IPS DF 4.7 (cell line): ENCODE results near the gene TEX2.
A peak's percentile ranks its signal among the peaks of the same experiment; 100 is the strongest.
"Not testable (repeated sequence)": the region's sequence is repeated elsewhere in the genome, so short reads cannot be mapped to it uniquely, and the experiment has no call there.

Experiments used
- DNase-seq: peaks from one replicate; pipeline ENCODE4 v3.0.0-alpha.2; 2013; ENCODE audit warnings: low spot score; ENCODE audit errors: extremely low read depth

The TEX2 gene

DNA sequence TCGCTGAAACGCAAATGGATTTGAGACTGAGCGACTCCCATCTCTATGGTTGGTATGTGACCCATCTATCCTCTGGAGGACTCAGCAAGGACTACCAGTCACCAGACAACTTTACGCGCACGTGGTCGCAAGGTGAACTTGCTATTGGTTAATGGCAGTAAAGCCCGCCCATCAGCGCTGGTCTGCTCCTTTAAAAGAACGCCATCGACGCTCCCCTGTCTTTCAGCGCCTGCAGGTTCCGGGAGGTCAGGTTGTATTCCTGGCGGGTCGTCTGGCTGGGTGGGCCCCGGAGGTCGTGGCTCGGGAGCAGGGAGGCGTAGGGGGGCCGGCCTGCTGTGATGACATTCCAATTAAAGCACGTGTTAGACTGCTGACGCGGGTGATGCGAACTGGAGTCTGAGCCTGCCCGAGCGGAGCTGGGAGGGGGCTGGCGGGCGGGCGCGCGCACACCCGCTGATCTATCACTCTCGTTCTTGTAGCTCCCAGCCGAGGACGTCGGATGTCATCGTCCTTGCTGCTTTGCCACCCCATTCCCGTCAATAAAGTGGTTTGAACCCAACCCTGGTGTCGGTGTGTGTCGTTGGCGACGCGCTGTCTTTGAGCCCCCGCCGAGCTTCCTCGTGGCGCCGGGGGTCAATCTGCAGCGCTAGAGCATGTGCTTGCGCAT lies 117.2 kb downstream of the TEX2 start:
- DNase-seq = peak; percentile 98

- no peak for DNase-seq
These were observed 117.7 kb downstream of the TEX2 start for GRCh38 chr17:64145375-64145750.

DNA sequence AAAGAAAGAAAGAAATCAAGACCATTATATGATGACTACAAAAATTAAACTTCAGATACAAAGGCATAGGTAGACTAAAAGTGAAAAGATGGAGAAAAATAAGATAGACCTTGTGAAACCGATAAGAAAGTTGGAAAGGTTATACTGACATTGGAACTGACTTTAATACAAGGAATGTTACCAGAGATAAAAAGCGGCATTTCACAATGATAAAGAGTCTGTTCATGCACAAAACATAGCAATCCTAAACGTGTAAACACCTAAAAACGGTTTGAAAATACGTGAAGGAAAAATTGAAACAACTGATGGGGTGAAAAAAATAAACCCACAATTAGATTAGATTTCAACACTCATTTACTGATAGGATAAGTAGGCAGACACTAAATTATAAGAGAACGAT lies 123.5 kb downstream of the TEX2 start:
- no peak for DNase-seq

GRCh38 chr17:64138441-64138840 lies 124.6 kb downstream of the TEX2 start:
- DNase-seq = no peak

DNA sequence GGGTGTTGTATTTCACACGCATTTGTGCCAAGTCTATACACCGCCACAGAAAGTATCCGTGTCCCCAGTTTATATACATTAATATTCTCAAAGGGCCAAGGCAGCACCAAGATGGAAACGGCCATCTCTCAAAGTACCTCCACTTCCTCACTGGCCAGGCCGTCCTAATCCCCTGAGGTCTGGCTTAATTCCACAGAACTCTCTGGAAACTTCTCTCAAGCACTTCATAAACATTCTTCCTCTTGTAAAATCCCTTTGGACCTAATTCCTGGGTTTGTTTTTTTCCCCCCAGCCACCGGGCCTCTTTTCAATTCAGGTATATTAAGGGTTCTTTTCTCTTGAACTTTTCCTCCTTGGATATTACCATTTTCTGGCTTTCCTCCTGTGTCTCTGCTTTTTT lies 128.1 kb downstream of the TEX2 start:
- DNase-seq = no peak

GRCh38 chr17:64134216-64134970 lies 128.7 kb downstream of the TEX2 start:
- no peak for DNase-seq

GRCh38 chr17:64133546-64134215 lies 129.4 kb downstream of the TEX2 start:
- no peak for DNase-seq

GRCh38 chr17:64131606-64132270 lies 131.3 kb downstream of the TEX2 start:
- DNase-seq = no peak

DNA sequence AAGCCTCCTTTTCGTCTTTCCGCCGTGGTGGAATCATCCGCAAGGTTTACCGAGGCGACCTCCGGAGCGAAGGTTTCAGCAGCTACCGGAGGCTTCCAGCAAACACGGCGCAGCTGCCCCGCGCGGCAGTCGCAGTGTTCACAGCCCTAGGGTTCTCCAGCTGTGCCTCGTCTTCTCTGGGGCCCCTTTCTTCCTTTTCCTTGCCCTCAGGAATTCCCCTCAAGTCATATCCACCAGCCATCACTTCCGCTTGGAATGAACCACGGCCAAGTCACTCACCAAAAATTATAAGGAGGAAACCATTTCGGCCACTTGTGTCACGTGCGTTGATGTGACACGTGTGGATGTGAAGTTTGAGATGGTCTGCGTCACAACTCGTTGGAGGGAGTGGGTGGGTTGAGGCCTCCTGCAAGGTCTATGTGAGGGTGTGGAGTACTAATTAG lies 132.5 kb downstream of the TEX2 start:
- no peak for DNase-seq

DNA sequence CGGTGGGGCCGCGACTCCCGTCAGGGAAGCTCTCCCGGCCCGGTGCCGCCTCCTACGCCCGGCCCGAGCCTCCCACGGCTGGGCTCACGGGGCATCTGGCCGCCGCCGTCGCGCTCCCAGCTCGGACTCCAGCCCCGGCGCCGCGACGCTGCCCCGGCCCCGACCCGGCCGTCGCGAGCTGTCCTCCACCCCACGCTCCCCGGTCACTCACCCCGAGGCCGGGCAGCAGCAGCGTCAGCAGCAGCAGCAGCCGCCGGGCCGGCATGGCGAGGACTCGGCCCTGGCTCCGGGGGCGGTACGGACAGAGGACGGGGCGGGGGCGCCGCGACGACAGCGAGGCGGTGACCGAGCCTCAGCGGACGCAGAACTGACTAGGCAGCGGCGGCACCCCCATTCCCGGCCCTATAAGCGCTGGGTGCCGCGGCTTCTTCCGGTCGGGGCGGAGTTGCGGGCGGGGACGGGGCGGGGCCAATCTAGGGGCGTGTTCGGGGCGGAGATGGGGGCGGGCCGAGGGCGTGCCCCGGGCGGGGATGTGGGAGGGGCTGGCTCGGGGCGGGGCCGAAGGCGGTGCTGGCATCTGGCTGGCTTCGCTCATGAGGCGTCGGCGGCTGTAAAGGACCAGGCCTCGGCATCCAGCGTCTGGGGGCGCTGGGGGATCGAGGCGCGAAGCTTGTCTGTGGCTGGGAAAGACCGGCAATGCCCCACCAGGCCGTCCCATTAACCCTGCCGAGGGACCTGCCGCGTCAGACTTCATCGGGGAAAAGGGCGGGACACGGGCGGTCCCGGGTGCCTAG lies 133.1 kb downstream of the TEX2 start, which contains the start of gene ERN1:
TSS of gene ERN1 (minus strand) at position 380 of the 794 bp plus-strand sequence. CDS start at position 265, 115 bp downstream.
- no peak for DNase-seq

DNA sequence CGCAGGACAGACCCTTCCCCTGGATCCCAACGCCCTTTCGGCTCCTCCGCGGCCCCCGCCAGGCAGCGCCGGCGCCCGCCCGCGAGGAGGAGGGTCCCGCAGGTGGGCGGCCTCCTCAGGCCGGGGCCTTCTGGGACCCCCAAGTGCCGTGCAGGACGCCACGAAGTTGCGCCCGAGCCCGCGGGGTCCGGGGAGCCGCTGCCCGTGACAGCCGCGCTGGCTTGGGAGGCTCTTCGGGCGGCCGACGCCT lies 133.6 kb downstream of the TEX2 start:
- DNase-seq = no peak

GRCh38 chr17:64128787-64129514 lies 134.1 kb downstream of the TEX2 start:
- no peak for DNase-seq

DNA sequence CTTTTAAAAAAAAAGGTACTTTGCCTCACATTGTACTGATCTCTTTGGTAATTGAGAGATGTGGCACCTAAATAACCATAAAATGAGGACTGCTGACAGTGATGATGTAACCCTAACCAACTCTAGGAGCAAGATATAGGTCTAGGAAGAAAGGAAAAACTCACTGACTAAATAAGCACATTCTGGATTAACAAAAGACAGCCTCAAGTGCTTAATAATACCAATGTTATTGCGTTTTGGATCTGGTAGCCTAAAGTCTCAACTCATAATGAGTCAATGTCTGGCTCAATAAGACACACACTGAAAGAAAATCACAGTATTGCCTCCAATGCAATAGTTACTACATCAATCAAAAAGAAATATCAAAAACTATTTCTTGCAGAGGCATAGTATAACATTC lies 136.1 kb downstream of the TEX2 start:
- no peak for DNase-seq

DNA sequence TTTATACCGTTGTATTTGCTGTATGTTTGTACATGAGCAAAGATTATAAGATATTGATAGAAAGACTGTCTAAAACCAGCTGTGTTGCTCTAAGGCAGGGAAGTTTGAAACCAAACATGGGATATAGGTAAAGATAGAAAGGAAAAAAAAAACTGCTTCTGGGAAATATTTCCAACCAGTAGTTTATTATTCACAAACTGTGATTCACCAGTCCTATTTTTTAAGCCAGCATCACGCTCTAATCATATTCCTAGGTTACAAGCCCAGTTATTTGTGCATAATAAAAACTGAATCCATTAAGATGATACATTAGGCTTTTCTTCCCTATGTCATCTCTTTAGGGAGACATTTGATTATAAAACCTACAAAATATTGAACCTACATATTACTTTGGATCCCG lies 137.1 kb downstream of the TEX2 start:
- no peak for DNase-seq

DNA sequence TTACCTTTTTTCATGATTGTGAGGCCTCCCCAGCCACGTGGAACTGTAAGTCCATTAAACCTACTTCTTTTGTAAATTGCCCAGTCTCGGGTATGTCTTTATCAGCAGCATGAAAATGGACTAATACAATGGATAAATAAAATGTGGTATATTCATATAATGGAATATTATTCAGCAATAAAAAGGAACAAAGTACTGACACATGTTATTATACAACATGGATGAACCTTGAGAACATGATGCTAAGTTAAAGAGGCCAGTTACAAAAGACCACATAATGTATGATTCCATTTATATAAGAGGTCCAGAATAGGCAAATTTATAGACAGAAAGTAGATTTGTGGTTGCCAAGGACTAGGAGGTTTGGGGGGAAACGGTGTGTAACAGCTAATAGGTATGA lies 138.5 kb downstream of the TEX2 start:
- DNase-seq = no peak

DNA sequence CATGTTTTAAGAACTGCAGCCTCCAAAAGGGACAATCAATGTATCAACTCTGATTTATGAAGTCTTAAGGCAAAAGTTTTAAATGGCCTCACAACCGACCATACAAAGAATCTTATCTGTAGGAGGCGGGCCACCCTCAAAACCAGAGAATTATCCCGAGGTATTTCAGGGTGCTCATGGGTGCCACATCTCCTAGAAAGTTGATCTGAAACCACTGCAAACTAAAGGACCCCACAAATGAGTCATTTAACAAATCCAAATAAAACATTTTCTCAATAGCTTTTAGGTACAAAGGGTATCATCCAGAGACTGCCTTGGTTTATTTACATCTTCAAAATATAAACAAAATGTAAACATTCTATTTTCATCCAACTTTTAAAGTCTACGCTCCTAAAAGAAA lies 139.9 kb downstream of the TEX2 start:
- DNase-seq = no peak

DNA sequence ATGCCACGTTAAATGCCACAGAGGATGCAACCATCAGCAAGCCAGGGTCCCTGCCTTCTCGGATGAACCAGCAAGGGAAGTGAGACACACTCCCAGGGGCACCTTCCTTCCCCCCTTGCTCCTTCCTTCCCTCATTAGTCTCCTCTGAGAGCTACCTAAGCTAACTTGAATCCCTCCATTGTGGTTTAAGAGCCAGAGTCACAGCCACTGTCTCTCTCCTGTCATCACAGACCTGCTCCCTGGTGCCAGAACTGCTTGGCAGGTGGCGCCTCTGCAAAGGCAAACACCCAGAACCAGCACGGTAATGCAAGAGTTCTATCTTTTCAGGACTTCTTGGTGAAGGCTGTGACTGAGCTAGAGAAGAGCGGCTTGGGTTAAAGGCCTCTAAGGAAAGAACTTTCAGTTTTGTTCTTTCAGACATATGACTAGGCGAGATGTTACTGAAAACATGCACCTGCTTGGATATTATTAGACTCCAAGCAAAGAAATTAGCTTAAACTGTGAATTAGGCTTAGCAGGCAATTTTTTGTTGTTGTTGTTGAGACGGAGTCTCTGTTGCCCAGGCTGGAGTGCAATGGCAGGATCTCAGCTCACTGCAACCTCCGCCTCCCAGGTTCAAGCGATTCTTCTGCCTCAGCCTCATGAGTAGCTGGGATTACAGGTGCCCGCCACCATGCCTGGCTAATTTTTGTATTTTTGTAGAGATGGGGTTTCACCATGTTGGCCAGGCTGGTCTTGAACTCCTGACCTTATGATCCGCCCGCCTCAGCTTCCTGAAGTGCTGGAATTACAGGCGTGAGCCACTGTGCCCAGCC lies 141.9 kb downstream of the TEX2 start:
- DNase-seq = not testable (repeated sequence)

DNA sequence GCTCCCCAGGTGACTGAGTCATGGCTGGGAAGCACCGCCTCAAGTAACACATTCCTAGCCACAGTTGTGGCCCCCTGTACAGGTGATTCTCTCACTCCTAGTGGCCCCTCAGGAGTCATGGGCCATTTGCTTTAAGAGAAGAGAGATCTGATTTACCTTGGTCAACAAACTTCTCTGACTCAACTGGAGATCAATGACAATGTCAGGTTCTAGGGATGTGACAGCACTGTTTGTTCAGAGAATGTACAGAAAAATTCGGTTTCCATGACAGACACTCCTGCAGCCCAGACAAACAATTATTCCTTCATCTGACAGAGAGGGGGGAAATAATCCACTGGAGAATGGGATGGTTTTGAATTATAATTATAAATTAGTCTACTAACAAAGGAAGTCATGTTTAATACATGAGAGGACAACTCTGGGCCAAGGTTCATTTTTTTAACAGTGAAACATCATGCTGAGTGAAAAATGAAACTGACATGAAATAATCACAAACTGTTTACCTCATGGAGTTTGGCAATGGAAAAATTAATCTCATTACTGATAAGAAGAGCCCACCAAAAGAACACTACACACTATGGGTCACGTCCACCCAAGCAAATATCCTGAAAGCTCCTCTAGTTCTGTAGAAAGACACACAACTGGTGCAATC lies 142.8 kb downstream of the TEX2 start:
- no peak for DNase-seq
